ENCODE data around the gene MEX3B. TPM values are rescaled to one million over a fixed set of nuclear protein-coding genes. Genes with fewer than 3 reads are reported as not detected.

The MEX3B gene
- 1 to 10 TPM; 1.9 to 2.4 TPM for total RNA-seq

DNA sequence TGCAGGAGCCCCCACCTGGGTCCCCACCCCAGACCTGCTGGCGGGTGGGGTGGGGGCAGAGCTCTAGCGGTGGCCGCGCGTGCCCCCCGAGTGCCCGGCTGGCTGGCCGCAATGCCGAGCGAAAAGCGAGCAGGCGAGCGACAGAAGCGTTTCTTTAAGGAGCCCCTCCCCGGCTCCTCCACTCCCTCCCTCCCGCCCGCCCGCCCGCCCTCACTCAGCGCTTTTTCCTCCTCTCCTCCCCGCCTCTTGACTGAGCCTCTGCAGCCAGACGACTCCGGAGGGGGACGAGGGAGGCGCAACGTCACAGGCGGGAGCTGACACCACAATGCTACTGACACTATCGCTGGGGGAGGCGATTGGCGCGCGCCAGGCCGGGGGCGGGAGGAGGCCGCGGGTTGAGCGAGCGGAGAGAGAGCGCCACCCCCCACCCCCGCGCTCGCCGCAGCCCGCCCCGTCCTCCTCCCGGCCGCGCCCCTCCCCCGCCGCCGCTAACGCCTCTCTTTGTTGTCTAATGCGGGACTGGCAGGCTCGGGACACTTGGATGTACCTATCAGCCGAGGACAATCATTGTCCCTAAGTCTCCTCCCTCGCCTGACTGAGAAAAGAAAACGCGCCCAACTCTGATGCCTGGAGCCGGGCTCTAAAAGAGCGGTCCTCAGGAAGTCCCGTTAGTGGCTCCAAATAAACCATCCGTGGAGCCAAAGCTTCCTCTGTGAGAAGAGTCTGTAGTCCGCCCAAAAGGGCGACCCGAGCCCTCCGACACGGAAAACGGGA, at the start of gene MEX3B:
Gene MEX3B, minus strand, starts transcription at position 127 of the 774 bp plus-strand sequence. CDS start 313 bp downstream, outside the sequence.
- TF ChIP-seq, protein P1, sequence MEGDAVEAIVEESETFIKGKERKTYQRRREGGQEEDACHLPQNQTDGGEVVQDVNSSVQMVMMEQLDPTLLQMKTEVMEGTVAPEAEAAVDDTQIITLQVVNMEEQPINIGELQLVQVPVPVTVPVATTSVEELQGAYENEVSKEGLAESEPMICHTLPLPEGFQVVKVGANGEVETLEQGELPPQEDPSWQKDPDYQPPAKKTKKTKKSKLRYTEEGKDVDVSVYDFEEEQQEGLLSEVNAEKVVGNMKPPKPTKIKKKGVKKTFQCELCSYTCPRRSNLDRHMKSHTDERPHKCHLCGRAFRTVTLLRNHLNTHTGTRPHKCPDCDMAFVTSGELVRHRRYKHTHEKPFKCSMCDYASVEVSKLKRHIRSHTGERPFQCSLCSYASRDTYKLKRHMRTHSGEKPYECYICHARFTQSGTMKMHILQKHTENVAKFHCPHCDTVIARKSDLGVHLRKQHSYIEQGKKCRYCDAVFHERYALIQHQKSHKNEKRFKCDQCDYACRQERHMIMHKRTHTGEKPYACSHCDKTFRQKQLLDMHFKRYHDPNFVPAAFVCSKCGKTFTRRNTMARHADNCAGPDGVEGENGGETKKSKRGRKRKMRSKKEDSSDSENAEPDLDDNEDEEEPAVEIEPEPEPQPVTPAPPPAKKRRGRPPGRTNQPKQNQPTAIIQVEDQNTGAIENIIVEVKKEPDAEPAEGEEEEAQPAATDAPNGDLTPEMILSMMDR (IDR thresholded peaks at IDR 0.05): no peak
- H3K9me3 ChIP-seq: no peaks in the 10 kb centered on the region
- H3K27ac ChIP-seq: peak within 1 kb of the TSS; percentile 96
- H3K4me1 ChIP-seq: peaks cover 0 to 26% of the 10 kb centered on the region in 2 donors
- DNase-seq (ENCODE audit: low spot score): peak; percentile 96
- H3K27me3 ChIP-seq: no peaks in the 10 kb centered on the region
- H3K4me3 ChIP-seq: peak within 1 kb of the TSS; percentile 72 to 93
- H3K36me3 ChIP-seq: no peaks in the 10 kb centered on the region

DNA sequence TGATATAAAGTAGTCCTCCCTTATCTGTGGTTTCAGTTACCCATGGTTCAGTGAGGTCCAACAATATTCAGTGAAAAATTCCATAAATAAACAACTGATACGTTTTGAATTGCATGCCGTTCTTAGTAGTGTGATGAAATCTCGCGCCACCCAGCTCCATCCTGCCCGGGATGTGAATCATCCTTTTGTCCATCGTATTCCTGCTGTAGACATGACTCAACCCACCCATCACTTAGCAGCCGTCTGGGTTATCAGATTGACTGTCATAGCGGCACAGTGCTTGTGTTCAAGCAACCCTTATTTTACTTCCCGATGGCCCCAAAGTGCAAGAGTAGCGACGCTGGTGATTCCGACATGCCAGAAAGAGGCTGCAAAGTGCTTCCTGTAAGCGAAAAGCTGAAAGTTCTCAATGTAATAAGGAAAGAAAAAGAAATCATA, 48.0 kb upstream of the MEX3B start:
- no peaks in the 10 kb centered on the region for H3K27me3 ChIP-seq
- no peak overlapping the region for H3K4me3 ChIP-seq
- H3K27ac ChIP-seq: no peak overlapping the region
- TF ChIP-seq, protein P1 (IDR thresholded peaks at IDR 0.05): no peak
- H3K36me3 ChIP-seq: no peaks in the 10 kb centered on the region
- no peaks in the 10 kb centered on the region for H3K4me1 ChIP-seq
- DNase-seq (ENCODE audit: low spot score): no peak
- H3K9me3 ChIP-seq: no peaks in the 10 kb centered on the region

DNA sequence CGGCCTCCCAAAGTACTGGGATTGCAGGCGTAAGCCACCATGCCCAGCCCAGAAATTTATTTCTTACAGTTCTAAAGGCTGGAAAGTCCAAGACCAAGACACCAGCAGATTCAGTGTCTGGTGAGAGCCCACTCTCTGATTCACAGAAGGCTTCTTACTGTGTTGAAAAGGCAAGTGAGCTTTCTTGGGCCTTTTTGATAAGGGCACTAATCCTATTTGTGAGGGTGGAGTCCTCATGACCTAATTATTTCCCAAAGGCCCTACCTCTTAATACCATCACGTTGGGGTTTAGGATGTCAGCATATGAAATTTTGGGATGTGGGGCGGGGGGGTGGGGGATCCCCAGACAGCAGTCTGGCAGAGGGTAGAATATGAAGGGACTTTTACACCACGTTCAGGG, 47.5 kb upstream of the MEX3B start:
- no peaks in the 10 kb centered on the region for H3K9me3 ChIP-seq
- TF ChIP-seq, protein P1 (IDR thresholded peaks at IDR 0.05): no peak

DNA sequence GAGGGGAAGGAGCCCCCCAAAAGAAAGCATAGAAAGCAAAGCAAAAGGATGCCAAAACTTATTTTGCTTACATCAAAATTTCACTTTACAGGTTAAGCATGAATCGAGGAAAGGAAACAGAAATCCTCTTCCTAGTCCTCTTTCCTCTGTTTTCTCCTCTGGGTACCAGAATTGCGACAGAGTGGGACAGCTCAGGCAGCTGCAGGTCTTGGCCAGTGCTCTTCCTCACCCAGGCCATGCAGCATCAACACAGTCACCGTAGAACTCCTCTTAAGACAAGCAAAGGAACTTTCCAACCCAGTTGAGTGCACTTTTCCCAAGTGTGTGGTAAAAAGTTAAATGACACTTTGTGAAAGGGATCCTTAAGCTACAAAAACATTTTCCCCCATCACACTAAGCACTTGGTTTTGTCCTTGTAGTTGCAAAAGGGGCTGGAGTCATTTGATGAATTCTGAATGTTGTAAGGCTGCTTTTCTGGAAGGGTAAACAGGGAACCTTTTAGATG, 45.9 kb upstream of the MEX3B start:
- Histone ChIP-seq H3K9me3 (no peaks in the 10 kb centered on the region), H3K4me3 (no peak overlapping the region), H3K27me3 (no peaks in the 10 kb centered on the region), H3K27ac (no peak overlapping the region), H3K36me3 (no peaks in the 10 kb centered on the region), H3K4me1 (no peaks in the 10 kb centered on the region)
- no peak for DNase-seq (ENCODE audit: low spot score)
- TF ChIP-seq, protein P1 (IDR thresholded peaks at IDR 0.05): no peak

More for the DNA sequence above, 47.5 kb upstream of the MEX3B start:
- Histone ChIP-seq H3K27me3 (no peaks in the 10 kb centered on the region), H3K4me1 (no peaks in the 10 kb centered on the region), H3K36me3 (no peaks in the 10 kb centered on the region), H3K4me3 (no peak overlapping the region), H3K27ac (no peak overlapping the region)
- no peak for DNase-seq (ENCODE audit: low spot score)

DNA sequence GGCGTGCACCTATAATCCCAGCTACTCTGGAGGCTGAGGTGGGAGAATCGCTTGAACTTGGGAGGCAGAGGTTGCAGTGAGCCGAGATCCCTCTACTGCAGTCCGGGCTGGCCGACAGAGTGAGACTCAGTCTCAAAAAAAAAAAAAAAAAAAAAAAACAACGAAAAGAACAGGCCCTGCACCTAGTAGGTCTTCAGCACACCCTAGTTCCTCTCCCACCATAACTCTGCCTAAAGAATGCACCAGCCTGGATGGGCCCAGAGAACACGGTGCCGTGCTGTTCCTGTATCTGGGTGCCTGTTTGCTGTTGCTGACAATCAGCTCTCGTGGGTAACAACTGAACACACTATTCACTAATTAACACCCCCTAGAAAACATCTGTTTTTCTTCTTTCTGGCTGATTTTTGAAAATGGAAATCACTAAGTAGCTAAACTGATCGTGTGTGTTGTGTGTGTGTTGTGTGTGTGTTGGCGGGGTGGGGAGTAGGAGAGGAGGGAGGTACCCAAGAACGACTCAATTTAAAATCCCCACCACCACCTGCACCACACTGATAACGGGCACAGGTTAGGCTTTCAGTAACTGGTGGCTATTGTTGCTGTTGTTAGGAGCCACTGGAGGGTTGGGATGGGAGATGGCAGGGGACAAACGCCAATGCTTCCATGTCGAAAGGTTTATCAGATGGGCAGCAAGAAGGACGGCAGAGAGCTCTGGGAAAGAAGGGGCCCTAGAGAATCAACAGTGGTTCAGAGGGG, 40.6 kb upstream of the MEX3B start:
- TF ChIP-seq, protein P1 (IDR thresholded peaks at IDR 0.05): no peak
- DNase-seq (ENCODE audit: low spot score): no peak

More for the DNA sequence above, 40.6 kb upstream of the MEX3B start:
- H3K27ac ChIP-seq: no peak overlapping the region
- no peaks in the 10 kb centered on the region for H3K9me3 ChIP-seq
- no peak overlapping the region for H3K4me3 ChIP-seq
- no peaks in the 10 kb centered on the region for H3K4me1 ChIP-seq
- no peaks in the 10 kb centered on the region for H3K27me3 ChIP-seq
- no peaks in the 10 kb centered on the region for H3K36me3 ChIP-seq
